Lower leg skin (tissue), 4 donors: ENCODE results near the gene RBM20. TPM values are rescaled to one million over a fixed set of nuclear protein-coding genes. Genes with fewer than 3 reads are reported as not detected.

Source experiments
- DNase-seq, 2 donors: peaks; one replicate each; pipeline ENCODE4 v3.0.0-alpha.2; 2019; ENCODE audit warnings: low spot score in 2 of 2
- H3K4me3 ChIP-seq: fragments of 200-600 bp; sonication (generic); 2 replicates; pipeline ENCODE4 v1.5.1; 2017; ENCODE audit warnings: mild to moderate bottlenecking, low read depth; ENCODE audit not compliant: poor library complexity, severe bottlenecking
- POLR2A ChIP-seq, 2 donors: fragments of 450-650 bp; IDR thresholded peaks; one replicate each; pipeline ENCODE4 v1.6.1; 2016 to 2017; ENCODE audit warnings: antibody characterized with exemption in 2 of 2, mild to moderate bottlenecking in 1 of 2, moderate library complexity in 1 of 2
- WGBS, 2 donors: methylation state at CpG; one replicate each; pipeline ENCODE4 v1.1.5; 2018; 5-methylcytosine and 5-hydroxymethylcytosine counted together
- intact Hi-C: fragments of 100-400 bp; cut with DNase I; formaldehyde crosslinking; loops from one replicate; pipeline ENCODE4 v1.15.0; 2023; ENCODE audit warnings: low total_unique reads
- total RNA-seq, 4 donors: library from RNA; depleted of rRNA; stranded (reverse); fragments of >200 nt; gene quantifications; one replicate each; pipeline ENCODE4 v1.1.0, GENCODE V29; 2016
- TF ChIP-seq, protein P1 (sequence below), 3 donors: fragments of 450-650 bp; IDR thresholded peaks; one replicate each; pipeline ENCODE4 v1.5.1; 2016; ENCODE audit warnings: antibody characterized with exemption in 3 of 3, mild to moderate bottlenecking in 3 of 3, moderate library complexity in 2 of 3

The RBM20 gene
- total RNA-seq, 4 donors from 2014 or later: 0.66 to 6.2 (median 3.5) TPM

GRCh38 chr10:110871298-110872084 is 227.4 kb downstream of the RBM20 start, which contains the start of gene PDCD4:
Gene PDCD4, plus strand, starts transcription at chr10:110871928. Its CDS starts 4,100 bp downstream, at chr10:110876028.
- H3K4me3 ChIP-seq: peak within 1 kb of the TSS; percentile 65
- intact Hi-C loops: no loop called here
- WGBS, 2 donors: 0 to 1% methylated on average over 41 to 45 of the region's 47 CpGs
- peak; percentile 100 for DNase-seq
- peak in 1 of 2 donors; percentile 80 for TF ChIP-seq POLR2A (IDR thresholded peaks at IDR 0.05)
- TF ChIP-seq, protein P1, sequence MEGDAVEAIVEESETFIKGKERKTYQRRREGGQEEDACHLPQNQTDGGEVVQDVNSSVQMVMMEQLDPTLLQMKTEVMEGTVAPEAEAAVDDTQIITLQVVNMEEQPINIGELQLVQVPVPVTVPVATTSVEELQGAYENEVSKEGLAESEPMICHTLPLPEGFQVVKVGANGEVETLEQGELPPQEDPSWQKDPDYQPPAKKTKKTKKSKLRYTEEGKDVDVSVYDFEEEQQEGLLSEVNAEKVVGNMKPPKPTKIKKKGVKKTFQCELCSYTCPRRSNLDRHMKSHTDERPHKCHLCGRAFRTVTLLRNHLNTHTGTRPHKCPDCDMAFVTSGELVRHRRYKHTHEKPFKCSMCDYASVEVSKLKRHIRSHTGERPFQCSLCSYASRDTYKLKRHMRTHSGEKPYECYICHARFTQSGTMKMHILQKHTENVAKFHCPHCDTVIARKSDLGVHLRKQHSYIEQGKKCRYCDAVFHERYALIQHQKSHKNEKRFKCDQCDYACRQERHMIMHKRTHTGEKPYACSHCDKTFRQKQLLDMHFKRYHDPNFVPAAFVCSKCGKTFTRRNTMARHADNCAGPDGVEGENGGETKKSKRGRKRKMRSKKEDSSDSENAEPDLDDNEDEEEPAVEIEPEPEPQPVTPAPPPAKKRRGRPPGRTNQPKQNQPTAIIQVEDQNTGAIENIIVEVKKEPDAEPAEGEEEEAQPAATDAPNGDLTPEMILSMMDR (IDR thresholded peaks at IDR 0.05): no peak

DNA sequence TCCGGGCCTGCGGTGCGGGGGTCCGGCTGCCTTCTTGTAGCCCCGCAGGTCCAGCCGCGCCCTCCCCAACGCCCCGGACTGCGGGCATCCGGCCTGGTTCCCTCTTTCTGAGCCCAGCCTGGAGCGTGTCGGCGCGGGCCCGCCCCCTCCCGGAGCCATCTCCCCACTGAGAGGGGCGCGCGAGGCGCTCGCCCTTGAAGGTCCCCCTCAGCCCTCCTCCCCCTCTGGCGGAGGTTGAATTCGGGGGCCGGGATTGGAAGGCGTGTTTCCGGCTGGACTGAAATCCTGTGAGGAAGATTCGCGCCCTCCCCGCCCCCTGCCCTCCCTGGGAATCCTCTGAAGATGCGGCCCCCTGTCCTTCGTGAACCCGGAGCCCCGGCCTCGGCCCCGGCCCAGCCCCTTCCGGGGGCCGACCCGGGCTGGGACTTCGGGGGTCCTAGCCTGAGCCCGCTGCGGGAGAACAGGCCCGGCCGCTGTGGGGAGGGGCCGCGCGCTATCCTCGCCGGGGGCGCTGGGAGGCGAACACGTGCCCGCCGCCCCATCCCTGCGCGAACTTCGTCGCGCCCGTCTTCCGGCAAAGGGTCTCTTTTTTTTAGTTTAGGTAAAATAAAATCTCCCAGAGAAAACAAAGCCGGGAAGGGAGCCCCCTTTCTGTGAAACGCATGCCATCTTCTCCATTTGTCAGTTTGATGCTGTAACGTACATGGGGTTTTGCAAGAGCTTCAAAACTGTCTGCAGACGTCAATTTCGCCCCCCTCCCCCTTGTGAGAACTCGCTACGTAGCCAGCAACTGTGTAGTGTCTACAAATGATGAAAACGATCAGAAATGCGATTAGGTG is 228.2 kb downstream of the RBM20 start:
- H3K4me3 ChIP-seq: peak overlapping the region; percentile 65
- peak; percentile 74 to 95 for DNase-seq
- no peak for TF ChIP-seq POLR2A (IDR thresholded peaks at IDR 0.05)
- TF ChIP-seq, protein P1 (IDR thresholded peaks at IDR 0.05): no peak
- intact Hi-C loops: no loop called here
- WGBS, 2 donors: 0 to 1% methylated on average over 32 to 64 of the region's 70 CpGs

- H3K4me3 ChIP-seq: peak overlapping the region; percentile 65
- no peak for DNase-seq
- intact Hi-C loops: no loop called here
- TF ChIP-seq POLR2A (IDR thresholded peaks at IDR 0.05): no peak
- TF ChIP-seq, protein P1 (IDR thresholded peaks at IDR 0.05): no peak
- WGBS, 2 donors: 1 to 2% methylated on average over 16 of the region's 16 CpGs
These were observed 229.1 kb downstream of the RBM20 start for GRCh38 chr10:110872984-110873923.

- TF ChIP-seq POLR2A (IDR thresholded peaks at IDR 0.05): no peak
- TF ChIP-seq, protein P1 (IDR thresholded peaks at IDR 0.05): no peak
- H3K4me3 ChIP-seq: no peak overlapping the region
- intact Hi-C loops: no loop called here
- DNase-seq: no peak
- 36 to 47% methylated on average over 2 of the region's 2 CpGs for WGBS, 2 donors
These were observed 229.8 kb downstream of the RBM20 start for GRCh38 chr10:110873951-110874350.

GRCh38 chr10:110876000-110876399 is 231.9 kb downstream of the RBM20 start:
- DNase-seq: no peak
- no peak overlapping the region for H3K4me3 ChIP-seq
- TF ChIP-seq, protein P1 (IDR thresholded peaks at IDR 0.05): no peak
- no peak for TF ChIP-seq POLR2A (IDR thresholded peaks at IDR 0.05)
- intact Hi-C loops: no loop called here
- WGBS, 2 donors: 68 to 75% methylated on average over 2 of the region's 2 CpGs
